ENCODE results near the gene STRA8. TPM values are rescaled to one million over a fixed set of nuclear protein-coding genes. Genes with fewer than 3 reads are reported as not detected.
A peak's percentile ranks its signal among the peaks of the same experiment; 100 is the strongest.

STRA8 gene
- total RNA-seq, 1 donor from 2014 or later = not detected

GRCh38 chr7:135257790-135258189, 24.2 kb downstream of the STRA8 start:
- Mint-ChIP-seq H3K4me3 (no peak overlapping the region), H3K9me3 (no peaks in the 10 kb centered on the region), H3K36me3 (ENCODE audit: low read depth) (no peaks in the 10 kb centered on the region), H3K4me1 (peaks cover 30% of the 10 kb centered on the region), H3K27ac (ENCODE audit: unreplicated experiment) (no peak overlapping the region), H3K27me3 (ENCODE audit: low read depth) (no peaks in the 10 kb centered on the region)
- DNase-seq (ENCODE audit: low read depth, low spot score) = no peak
- TF ChIP-seq CTCF (conservative IDR thresholded peaks at IDR 0.05) = no peak

- no peak for DNase-seq (ENCODE audit: low read depth, low spot score)
- no peaks in the 10 kb centered on the region for H3K27me3 Mint-ChIP-seq (ENCODE audit: low read depth)
- peaks cover 30% of the 10 kb centered on the region for H3K4me1 Mint-ChIP-seq
- H3K36me3 Mint-ChIP-seq (ENCODE audit: low read depth) = no peaks in the 10 kb centered on the region
- no peak overlapping the region for H3K27ac Mint-ChIP-seq (ENCODE audit: unreplicated experiment)
- no peak overlapping the region for H3K4me3 Mint-ChIP-seq
- H3K9me3 Mint-ChIP-seq = no peaks in the 10 kb centered on the region
- TF ChIP-seq CTCF (conservative IDR thresholded peaks at IDR 0.05) = no peak
These were observed 24.9 kb downstream of the STRA8 start for GRCh38 chr7:135258585-135258984.

GRCh38 chr7:135259702-135260101, 26.1 kb downstream of the STRA8 start:
- TF ChIP-seq CTCF (conservative IDR thresholded peaks at IDR 0.05) = no peak
- no peak for DNase-seq (ENCODE audit: low read depth, low spot score)
- H3K4me1 Mint-ChIP-seq = peaks cover 23% of the 10 kb centered on the region
- H3K36me3 Mint-ChIP-seq (ENCODE audit: low read depth) = no peaks in the 10 kb centered on the region
- no peak overlapping the region for H3K27ac Mint-ChIP-seq (ENCODE audit: unreplicated experiment)
- no peaks in the 10 kb centered on the region for H3K27me3 Mint-ChIP-seq (ENCODE audit: low read depth)
- no peak overlapping the region for H3K4me3 Mint-ChIP-seq
- peaks cover 4% of the 10 kb centered on the region for H3K9me3 Mint-ChIP-seq

GRCh38 chr7:135260470-135260869, 26.8 kb downstream of the STRA8 start:
- no peak for TF ChIP-seq CTCF (conservative IDR thresholded peaks at IDR 0.05)
- peaks cover 19% of the 10 kb centered on the region for H3K4me1 Mint-ChIP-seq
- no peaks in the 10 kb centered on the region for H3K36me3 Mint-ChIP-seq (ENCODE audit: low read depth)
- H3K27ac Mint-ChIP-seq (ENCODE audit: unreplicated experiment) = no peak overlapping the region
- peaks cover 7% of the 10 kb centered on the region for H3K9me3 Mint-ChIP-seq
- no peak overlapping the region for H3K4me3 Mint-ChIP-seq
- no peaks in the 10 kb centered on the region for H3K27me3 Mint-ChIP-seq (ENCODE audit: low read depth)
- DNase-seq (ENCODE audit: low read depth, low spot score) = no peak

GRCh38 chr7:135260930-135261721, 27.5 kb downstream of the STRA8 start:
- Mint-ChIP-seq H3K9me3 (peaks cover 13% of the 10 kb centered on the region), H3K4me3 (no peak overlapping the region), H3K4me1 (peaks cover 19% of the 10 kb centered on the region), H3K36me3 (ENCODE audit: low read depth) (no peaks in the 10 kb centered on the region), H3K27ac (ENCODE audit: unreplicated experiment) (peak overlapping the region; percentile 95), H3K27me3 (ENCODE audit: low read depth) (no peaks in the 10 kb centered on the region)
- no peak for DNase-seq (ENCODE audit: low read depth, low spot score)
- TF ChIP-seq CTCF (conservative IDR thresholded peaks at IDR 0.05) = no peak
